OCI-LY3 (cell line): ENCODE results near the gene YY1.

ENCODE experiments used
- EZH2phosphoT487 ChIP-seq: fragments of 200-600 bp; shearing (Covaris generic); IDR thresholded peaks from 2 replicates; pipeline ENCODE4 v1.6.1; 2018; ENCODE audit warnings: antibody characterized with exemption, mixed run types, low read depth
- TF ChIP-seq, protein P1 (sequence below): fragments of 200-600, 300-600 bp; sonication (generic); IDR thresholded peaks from 2 replicates; pipeline ENCODE4 v1.5.1; 2014; ENCODE audit warnings: antibody characterized with exemption, low read length, low read depth

DNA sequence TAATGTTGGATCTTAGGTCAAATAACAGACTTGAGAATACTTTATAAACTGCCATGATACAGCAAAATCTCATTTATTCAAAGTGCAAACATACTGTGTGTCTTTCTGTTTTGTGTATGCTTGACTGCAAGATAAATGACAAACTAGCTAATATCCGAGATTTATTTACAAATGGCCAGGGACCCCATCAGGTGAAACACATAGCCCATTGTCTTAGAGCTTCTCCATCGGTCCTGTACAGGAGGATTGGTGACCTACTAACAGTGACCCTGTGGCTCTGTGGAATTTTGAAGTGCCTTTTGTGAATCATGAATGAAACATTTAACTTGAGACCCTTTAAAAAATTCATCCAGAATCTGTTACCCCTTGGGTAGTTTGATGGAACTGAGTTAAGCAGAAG lies 40.2 kb downstream of the YY1 start:
- TF ChIP-seq, protein P1, sequence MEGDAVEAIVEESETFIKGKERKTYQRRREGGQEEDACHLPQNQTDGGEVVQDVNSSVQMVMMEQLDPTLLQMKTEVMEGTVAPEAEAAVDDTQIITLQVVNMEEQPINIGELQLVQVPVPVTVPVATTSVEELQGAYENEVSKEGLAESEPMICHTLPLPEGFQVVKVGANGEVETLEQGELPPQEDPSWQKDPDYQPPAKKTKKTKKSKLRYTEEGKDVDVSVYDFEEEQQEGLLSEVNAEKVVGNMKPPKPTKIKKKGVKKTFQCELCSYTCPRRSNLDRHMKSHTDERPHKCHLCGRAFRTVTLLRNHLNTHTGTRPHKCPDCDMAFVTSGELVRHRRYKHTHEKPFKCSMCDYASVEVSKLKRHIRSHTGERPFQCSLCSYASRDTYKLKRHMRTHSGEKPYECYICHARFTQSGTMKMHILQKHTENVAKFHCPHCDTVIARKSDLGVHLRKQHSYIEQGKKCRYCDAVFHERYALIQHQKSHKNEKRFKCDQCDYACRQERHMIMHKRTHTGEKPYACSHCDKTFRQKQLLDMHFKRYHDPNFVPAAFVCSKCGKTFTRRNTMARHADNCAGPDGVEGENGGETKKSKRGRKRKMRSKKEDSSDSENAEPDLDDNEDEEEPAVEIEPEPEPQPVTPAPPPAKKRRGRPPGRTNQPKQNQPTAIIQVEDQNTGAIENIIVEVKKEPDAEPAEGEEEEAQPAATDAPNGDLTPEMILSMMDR: no peak
- no peak for TF ChIP-seq EZH2phosphoT487
